Loucy (cell line): Measurements from ENCODE around the gene FAM219B.
"Not testable (repeated sequence)": the region's sequence is repeated elsewhere in the genome, so short reads cannot be mapped to it uniquely, and the experiment has no call there.

Experiments used
- H2AFZ ChIP-seq: fragments of 200-600 bp; sonication (generic); 2 replicates; pipeline ENCODE4 v1.6.0; 2016; ENCODE audit warnings: antibody characterized with exemption, mild to moderate bottlenecking, low read length, moderate library complexity
- H3F3A ChIP-seq: fragments of 200-600 bp; 2 replicates; pipeline ENCODE4 v1.6.0; 2016; ENCODE audit warnings: antibody characterized with exemption, low read depth, mild to moderate bottlenecking
- H3K27me3 ChIP-seq: fragments of 200-600 bp; sonication (generic); 2 replicates; pipeline ENCODE4 v1.6.1; 2014; ENCODE audit warnings: low read length, mild to moderate bottlenecking; ENCODE audit not compliant: insufficient read depth, poor library complexity, severe bottlenecking
- H3K36me3 ChIP-seq: fragments of 200-600 bp; sonication (generic); 2 replicates; pipeline ENCODE4 v1.6.1; 2016; ENCODE audit warnings: low read length; ENCODE audit not compliant: insufficient read depth
- H3K4me1 ChIP-seq: fragments of 200-600 bp; sonication (generic); 2 replicates; pipeline ENCODE4 v1.5.1; 2014; ENCODE audit warnings: low read length, mild to moderate bottlenecking; ENCODE audit not compliant: insufficient read depth, poor library complexity, severe bottlenecking
- H3K4me2 ChIP-seq: fragments of 200-600 bp; sonication (generic); 2 replicates; pipeline ENCODE4 v1.6.0; 2014; ENCODE audit warnings: antibody characterized with exemption, low read length, low read depth, mild to moderate bottlenecking; ENCODE audit not compliant: poor library complexity, severe bottlenecking
- H3K4me3 ChIP-seq: fragments of 200-600 bp; sonication (generic); 2 replicates; pipeline ENCODE4 v1.5.1; 2014; ENCODE audit warnings: low read length, mild to moderate bottlenecking, mixed read lengths; ENCODE audit not compliant: poor library complexity, severe bottlenecking
- H3K79me2 ChIP-seq: fragments of 200-600 bp; sonication (generic); 2 replicates; pipeline ENCODE4 v1.6.1; 2014; ENCODE audit warnings: low read length; ENCODE audit not compliant: insufficient read depth
- H3K9ac ChIP-seq: fragments of 200-600 bp; sonication (generic); 2 replicates; pipeline ENCODE4 v1.6.0; 2014; ENCODE audit warnings: mild to moderate bottlenecking, low read depth, low read length, moderate library complexity; ENCODE audit not compliant: poor library complexity, severe bottlenecking
- H3K9me2 ChIP-seq: fragments of 200-600 bp; sonication (generic); replicated peaks from 2 replicates; pipeline ENCODE4 v1.6.1; 2016; ENCODE audit warnings: low read depth, low read length, mixed read lengths
- H3K9me3 ChIP-seq: fragments of 200-600 bp; sonication (generic); 2 replicates; pipeline ENCODE4 v1.6.1; 2014; ENCODE audit warnings: mild to moderate bottlenecking, antibody characterized with exemption, low read length, low read depth; ENCODE audit not compliant: insufficient read depth
- H4K20me1 ChIP-seq: fragments of 200-600 bp; sonication (generic); 2 replicates; pipeline ENCODE4 v1.6.0; 2014; ENCODE audit warnings: antibody characterized with exemption, low read length, mild to moderate bottlenecking; ENCODE audit not compliant: insufficient read depth, poor library complexity, severe bottlenecking
- CTCF ChIP-seq: fragments of 200-600 bp; sonication (generic); conservative IDR thresholded peaks from 2 replicates; pipeline ENCODE4 v1.5.1; 2014; ENCODE audit warnings: mild to moderate bottlenecking, antibody characterized with exemption, low read length
- EZH2phosphoT487 ChIP-seq: fragments of 200-600 bp; IDR thresholded peaks from 2 replicates; pipeline ENCODE4 v1.6.1; 2018; ENCODE audit warnings: antibody characterized with exemption, mild to moderate bottlenecking, moderate library complexity, borderline replicate concordance

The FAM219B gene

GRCh38 chr15:74895830-74896229 lies 10.8 kb downstream of the FAM219B start:
- Histone ChIP-seq H2AFZ (no peak overlapping the region), H3K4me3 (no peak overlapping the region), H3K27me3 (no peaks in the 10 kb centered on the region), H3K36me3 (no peaks in the 10 kb centered on the region; the same call in 1 of the 2 replicates), H3K4me2 (no peak overlapping the region), H3K9me3 (no peaks in the 10 kb centered on the region), H3K79me2 (peaks cover 8% of the 10 kb centered on the region; the same call in 1 of the 2 replicates), H3K4me1 (peaks cover 15% of the 10 kb centered on the region), H4K20me1 (no peaks in the 10 kb centered on the region), H3K9ac (no peak overlapping the region), H3K9me2 (no peaks in the 10 kb centered on the region), H3F3A (no peaks in the 10 kb centered on the region)
- no peak for TF ChIP-seq EZH2phosphoT487
- TF ChIP-seq CTCF: no peak

GRCh38 chr15:74894383-74894782 lies 12.3 kb downstream of the FAM219B start:
- Histone ChIP-seq H3K79me2 (peaks cover 18% of the 10 kb centered on the region), H3K4me1 (peaks cover 25% of the 10 kb centered on the region)
- not testable (repeated sequence) for H3K9ac ChIP-seq, H3K4me2 ChIP-seq, H3K4me3 ChIP-seq, H4K20me1 ChIP-seq, H2AFZ ChIP-seq, H3K9me3 ChIP-seq, H3K36me3 ChIP-seq, H3K27me3 ChIP-seq, H3F3A ChIP-seq, H3K9me2 ChIP-seq

GRCh38 chr15:74893627-74894026 lies 13.0 kb downstream of the FAM219B start:
- no peaks in the 10 kb centered on the region for H3F3A ChIP-seq
- TF ChIP-seq EZH2phosphoT487: no peak
- no peak for TF ChIP-seq CTCF
- no peaks in the 10 kb centered on the region for H3K27me3 ChIP-seq
- H3K4me3 ChIP-seq: no peak overlapping the region
- no peak overlapping the region for H3K4me2 ChIP-seq
- no peaks in the 10 kb centered on the region for H4K20me1 ChIP-seq
- H3K36me3 ChIP-seq: no peaks in the 10 kb centered on the region
- H3K9ac ChIP-seq: no peak overlapping the region
- peaks cover 18% of the 10 kb centered on the region for H3K79me2 ChIP-seq
- no peak overlapping the region for H2AFZ ChIP-seq
- no peaks in the 10 kb centered on the region for H3K9me3 ChIP-seq
- H3K9me2 ChIP-seq: no peaks in the 10 kb centered on the region
- peaks cover 25% of the 10 kb centered on the region for H3K4me1 ChIP-seq

GRCh38 chr15:74892931-74893330 lies 13.7 kb downstream of the FAM219B start:
- H2AFZ ChIP-seq: no peak overlapping the region
- H3K4me1 ChIP-seq: peaks cover 25% of the 10 kb centered on the region
- no peaks in the 10 kb centered on the region for H3K27me3 ChIP-seq
- peaks cover 18% of the 10 kb centered on the region for H3K79me2 ChIP-seq
- H3K9me3 ChIP-seq: no peaks in the 10 kb centered on the region
- no peaks in the 10 kb centered on the region for H4K20me1 ChIP-seq
- TF ChIP-seq CTCF (no peak), EZH2phosphoT487 (no peak)
- H3K9me2 ChIP-seq: no peaks in the 10 kb centered on the region
- no peaks in the 10 kb centered on the region for H3F3A ChIP-seq
- H3K4me3 ChIP-seq: no peak overlapping the region
- H3K9ac ChIP-seq: no peak overlapping the region
- H3K36me3 ChIP-seq: no peaks in the 10 kb centered on the region
- H3K4me2 ChIP-seq: no peak overlapping the region
